Myometrial cell (primary cell): ENCODE results near the gene ELANE. TPM values are rescaled to one million over a fixed set of nuclear protein-coding genes. Genes with fewer than 3 reads are reported as not detected.

Experiments
- total RNA-seq: library from RNA; depleted of rRNA; stranded (reverse); fragments of >200 nt; gene quantifications from 2 replicates; pipeline ENCODE4 v1.2.3, GENCODE V29; 2015

The ELANE gene
- not detected in 2 replicates for total RNA-seq

GRCh38 chr19:852136-853013 lies at the start of gene ELANE:
TSS of gene ELANE (plus strand) at chr19:852303. CDS start at chr19:852329, 26 bp downstream.

GRCh38 chr19:821825-822503 lies 30.1 kb upstream of the ELANE start, which contains the start of gene PLPPR3:
TSS of gene PLPPR3 (minus strand) at chr19:821955. CDS start at chr19:821559, 396 bp downstream.

GRCh38 chr19:827710-828321 lies 24.3 kb upstream of the ELANE start, which contains the start of gene AZU1:
TSS of gene AZU1 (plus strand) at chr19:827837. CDS start at chr19:827847, 10 bp downstream.

GRCh38 chr19:840519-841206 lies 11.4 kb upstream of the ELANE start, which contains the start of gene PRTN3:
TSS of gene PRTN3 (plus strand) at chr19:840999. CDS start at chr19:841009, 10 bp downstream.

GRCh38 chr19:858868-859843 lies 7.1 kb downstream of the ELANE start, which contains the start of gene CFD:
TSS of gene CFD (plus strand) at chr19:859664. CDS start at chr19:859690, 26 bp downstream.

GRCh38 chr19:892894-893689 lies 41.0 kb downstream of the ELANE start, which contains the start of the genes MED16 and RNU6-9:
TSS of gene MED16 (minus strand) at chr19:893187. CDS start at chr19:891131, 2,056 bp downstream.
TSS of gene RNU6-9 (plus strand) at chr19:893484.

Other genes with a start within 250 kb of the ELANE start
- gene POLRMT, start 218.8 kb upstream of the ELANE start, total RNA-seq: 33.4 and 34.7 TPM in 2 replicates
- gene FGF22, start 212.4 kb upstream of the ELANE start, total RNA-seq: not detected in 2 replicates
- gene RNF126, start 189.1 kb upstream of the ELANE start, total RNA-seq: 65.7 and 83.5 TPM in 2 replicates
- gene FSTL3, start 175.9 kb upstream of the ELANE start, total RNA-seq: 68.0 and 111 TPM in 2 replicates
- not detected in 2 replicates for gene PRSS57, start 156.9 kb upstream of the ELANE start, total RNA-seq
- gene PALM, start 143.4 kb upstream of the ELANE start, total RNA-seq: 0.35 and 6.3 TPM in 2 replicates
- gene MISP, start 101.2 kb upstream of the ELANE start, total RNA-seq: 0.86 TPM in 1 of 2 replicates, not detected in the other
- gene PTBP1, start 54.9 kb upstream of the ELANE start, total RNA-seq: 250 and 351 TPM in 2 replicates
- 0.35 and 0.58 TPM in 2 replicates for gene PLPPR3, start 30.3 kb upstream of the ELANE start, total RNA-seq
- not detected in 2 replicates for gene AZU1, start 24.5 kb upstream of the ELANE start, total RNA-seq
- not detected in 2 replicates for gene PRTN3, start 11.3 kb upstream of the ELANE start, total RNA-seq
- gene CFD, start 7.4 kb downstream of the ELANE start, total RNA-seq: 2.0 and 5.7 TPM in 2 replicates
- 35.4 and 44.7 TPM in 2 replicates for gene MED16, start 40.9 kb downstream of the ELANE start, total RNA-seq
- not detected in 2 replicates for gene RNU6-9, start 41.2 kb downstream of the ELANE start, total RNA-seq
- 34.7 and 66.6 TPM in 2 replicates for gene R3HDM4, start 60.9 kb downstream of the ELANE start, total RNA-seq
- gene KISS1R, start 65.0 kb downstream of the ELANE start, total RNA-seq: 0.18 TPM in 1 of 2 replicates, not detected in the other
- gene ARID3A, start 73.7 kb downstream of the ELANE start, total RNA-seq: 11.7 and 15.3 TPM in 2 replicates
- 45.7 and 62.3 TPM in 2 replicates for gene WDR18, start 132.0 kb downstream of the ELANE start, total RNA-seq
- 0.58 TPM in 1 of 2 replicates, not detected in the other for gene GRIN3B, start 148.1 kb downstream of the ELANE start, total RNA-seq
- gene TMEM259, start 168.8 kb downstream of the ELANE start, total RNA-seq: 175 and 210 TPM in 2 replicates
- not detected in 2 replicates for gene RNU6-2, start 169.2 kb downstream of the ELANE start, total RNA-seq
- gene CNN2, start 174.3 kb downstream of the ELANE start, total RNA-seq: 299 and 306 TPM in 2 replicates
- gene ABCA7, start 187.8 kb downstream of the ELANE start, total RNA-seq: 2.3 and 5.3 TPM in 2 replicates
- gene ARHGAP45, start 214.9 kb downstream of the ELANE start, total RNA-seq: 3.5 and 8.5 TPM in 2 replicates
- 360 and 361 TPM in 2 replicates for gene POLR2E, start 243.1 kb downstream of the ELANE start, total RNA-seq